Caco-2 (cell line): ENCODE results near the gene MAPK4. TPM values are rescaled to one million over a fixed set of nuclear protein-coding genes. Genes with fewer than 3 reads are reported as not detected.
"Not testable (repeated sequence)": the region's sequence is repeated elsewhere in the genome, so short reads cannot be mapped to it uniquely, and the experiment has no call there.

Experiments used
- BruUV-seq: library from RNA; stranded (reverse); fragments of 400-500 nt; replicated peaks from 2 replicates; lab custom pipeline; 2021; lab: Mats Ljungman, UMichigan
- CTCF ChIA-PET: fragments of 300-600 bp; sonication (Branson Sonifier 250); formaldehyde crosslinking; loops from one replicate; lab custom pipeline; 2022; ENCODE audit warnings: antibody characterized with exemption; lab: Charles Lee
- POLR2A ChIA-PET: fragments of 300-600 bp; sonication (Branson Sonifier 250); formaldehyde crosslinking; loops from one replicate; lab custom pipeline; 2022; ENCODE audit warnings: antibody characterized with exemption; lab: Charles Lee
- DNase-seq, 2 experiments: peaks; one replicate each; pipeline versions ENCODE4 v3.0.0 to v3.0.0-alpha.2; 2020 to 2022
- H3K27me3 ChIP-seq: replicated peaks from 2 replicates; pipeline ENCODE4 v1.6.0; 2011; ENCODE audit warnings: low read length; ENCODE audit not compliant: control insufficient read depth, insufficient read depth
- H3K36me3 ChIP-seq: 2 replicates; pipeline ENCODE4 v1.5.1; 2011; ENCODE audit warnings: low read length; ENCODE audit not compliant: control insufficient read depth, insufficient read depth
- H3K4me1 ChIP-seq: fragments of 250-450 bp; sonication (Bioruptor Pico); 2 replicates; pipeline ENCODE4 v1.5.1; 2020; ENCODE audit warnings: mild to moderate bottlenecking
- H3K4me3 ChIP-seq: 2 replicates; pipeline ENCODE4 v1.5.1; 2011; ENCODE audit warnings: low read depth, mild to moderate bottlenecking, control low read depth, low read length
- H3K9me3 ChIP-seq: fragments of 250-450 bp; sonication (Bioruptor Pico); 2 replicates; pipeline ENCODE4 v1.5.1; 2020; ENCODE audit warnings: mild to moderate bottlenecking, moderate library complexity
- H3K27ac Mint-ChIP-seq: one replicate; pipeline ENCODE4 v1.8.0; 2022; ENCODE audit warnings: mixed read lengths; ENCODE audit not compliant: unreplicated experiment
- H3K27me3 Mint-ChIP-seq: one replicate; pipeline ENCODE4 v1.8.0; 2022; ENCODE audit warnings: mixed read lengths; ENCODE audit not compliant: insufficient read depth, unreplicated experiment
- H3K36me3 Mint-ChIP-seq: one replicate; pipeline ENCODE4 v1.8.0; 2022; ENCODE audit warnings: mild to moderate bottlenecking, mixed read lengths; ENCODE audit not compliant: insufficient read depth, unreplicated experiment
- H3K4me1 Mint-ChIP-seq: one replicate; pipeline ENCODE4 v1.8.0; 2022; ENCODE audit warnings: low read depth, mixed read lengths; ENCODE audit not compliant: unreplicated experiment
- H3K4me3 Mint-ChIP-seq: one replicate; pipeline ENCODE4 v1.8.0; 2022; ENCODE audit warnings: mild to moderate bottlenecking, moderate library complexity, mixed read lengths; ENCODE audit not compliant: unreplicated experiment
- H3K9me3 Mint-ChIP-seq: one replicate; pipeline ENCODE4 v1.8.0; 2022; ENCODE audit warnings: mixed read lengths; ENCODE audit not compliant: unreplicated experiment
- intact Hi-C: fragments of 100-400 bp; cut with micrococcal nuclease; formaldehyde crosslinking; loops from one replicate; pipeline ENCODE4 v1.10.0; 2022; ENCODE audit not compliant: unreplicated experiment
- total RNA-seq: library from RNA; stranded (reverse); gene quantifications from 2 replicates; pipeline ENCODE4 v1.2.3, GENCODE V29; 2022
- TF ChIP-seq, protein P1 (sequence below), 2 experiments: fragments of 200-600 bp in 1 of 2; IDR thresholded peaks; 1 replicate in 1 of 2; 2 replicates in 1 of 2; pipeline versions ENCODE4 v1.5.1 to v1.8.0; 2011 to 2022; ENCODE audit warnings: antibody characterized with exemption in 1 of 2, control low read depth in 1 of 2, inconsistent platforms in 1 of 2, low read depth in 1 of 2, low read length in 1 of 2, mild to moderate bottlenecking in 1 of 2, moderate library complexity in 1 of 2; ENCODE audit not compliant: insufficient read depth in 1 of 2, severe bottlenecking in 1 of 2, unreplicated experiment in 1 of 2

MAPK4 gene
- total RNA-seq, 1 experiment from 2014 or later = 0.88 TPM

DNA sequence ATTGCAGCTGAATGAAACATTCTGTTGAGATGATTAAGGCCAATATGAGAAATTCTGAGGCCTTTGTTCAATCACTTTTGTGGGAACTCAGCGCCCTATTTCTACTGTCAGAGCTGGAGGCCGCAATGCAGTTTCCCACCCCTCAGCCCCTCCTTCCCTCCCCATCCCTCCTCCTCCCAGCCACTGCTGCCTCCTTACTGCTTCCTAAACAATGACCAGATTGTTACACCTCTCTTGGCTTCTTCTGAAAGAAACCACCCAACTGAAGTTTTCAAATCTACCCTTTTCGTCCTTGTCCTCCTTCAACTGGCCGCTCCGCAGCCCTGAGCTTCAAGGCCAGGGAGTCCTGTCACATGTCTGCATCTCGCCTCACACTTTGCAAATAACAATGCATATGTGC, 36.7 kb upstream of the MAPK4 start:
- H3K36me3 Mint-ChIP-seq = no peaks in the 10 kb centered on the region
- Histone ChIP-seq H3K4me1 (no peaks in the 10 kb centered on the region), H3K36me3 (no peaks in the 10 kb centered on the region), H3K9me3 (no peaks in the 10 kb centered on the region), H3K27me3 (no peaks in the 10 kb centered on the region), H3K4me3 (no peak overlapping the region)
- H3K4me1 Mint-ChIP-seq = no peaks in the 10 kb centered on the region
- no peak overlapping the region for H3K27ac Mint-ChIP-seq
- CTCF ChIA-PET = no interaction called here
- H3K9me3 Mint-ChIP-seq = no peaks in the 10 kb centered on the region
- intact Hi-C loops = no loop called here
- H3K27me3 Mint-ChIP-seq = peaks cover 3% of the 10 kb centered on the region
- POLR2A ChIA-PET = no interaction called here
- TF ChIP-seq, protein P1, sequence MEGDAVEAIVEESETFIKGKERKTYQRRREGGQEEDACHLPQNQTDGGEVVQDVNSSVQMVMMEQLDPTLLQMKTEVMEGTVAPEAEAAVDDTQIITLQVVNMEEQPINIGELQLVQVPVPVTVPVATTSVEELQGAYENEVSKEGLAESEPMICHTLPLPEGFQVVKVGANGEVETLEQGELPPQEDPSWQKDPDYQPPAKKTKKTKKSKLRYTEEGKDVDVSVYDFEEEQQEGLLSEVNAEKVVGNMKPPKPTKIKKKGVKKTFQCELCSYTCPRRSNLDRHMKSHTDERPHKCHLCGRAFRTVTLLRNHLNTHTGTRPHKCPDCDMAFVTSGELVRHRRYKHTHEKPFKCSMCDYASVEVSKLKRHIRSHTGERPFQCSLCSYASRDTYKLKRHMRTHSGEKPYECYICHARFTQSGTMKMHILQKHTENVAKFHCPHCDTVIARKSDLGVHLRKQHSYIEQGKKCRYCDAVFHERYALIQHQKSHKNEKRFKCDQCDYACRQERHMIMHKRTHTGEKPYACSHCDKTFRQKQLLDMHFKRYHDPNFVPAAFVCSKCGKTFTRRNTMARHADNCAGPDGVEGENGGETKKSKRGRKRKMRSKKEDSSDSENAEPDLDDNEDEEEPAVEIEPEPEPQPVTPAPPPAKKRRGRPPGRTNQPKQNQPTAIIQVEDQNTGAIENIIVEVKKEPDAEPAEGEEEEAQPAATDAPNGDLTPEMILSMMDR (IDR thresholded peaks at IDR 0.05; ENCODE audit: insufficient read depth in 1 of 2, low read depth in 1 of 2, low read length in 1 of 2, severe bottlenecking in 1 of 2, unreplicated experiment in 1 of 2) = no peak
- BruUV-seq = no TSS peak
- no peak overlapping the region for H3K4me3 Mint-ChIP-seq
- DNase-seq = no peak

DNA sequence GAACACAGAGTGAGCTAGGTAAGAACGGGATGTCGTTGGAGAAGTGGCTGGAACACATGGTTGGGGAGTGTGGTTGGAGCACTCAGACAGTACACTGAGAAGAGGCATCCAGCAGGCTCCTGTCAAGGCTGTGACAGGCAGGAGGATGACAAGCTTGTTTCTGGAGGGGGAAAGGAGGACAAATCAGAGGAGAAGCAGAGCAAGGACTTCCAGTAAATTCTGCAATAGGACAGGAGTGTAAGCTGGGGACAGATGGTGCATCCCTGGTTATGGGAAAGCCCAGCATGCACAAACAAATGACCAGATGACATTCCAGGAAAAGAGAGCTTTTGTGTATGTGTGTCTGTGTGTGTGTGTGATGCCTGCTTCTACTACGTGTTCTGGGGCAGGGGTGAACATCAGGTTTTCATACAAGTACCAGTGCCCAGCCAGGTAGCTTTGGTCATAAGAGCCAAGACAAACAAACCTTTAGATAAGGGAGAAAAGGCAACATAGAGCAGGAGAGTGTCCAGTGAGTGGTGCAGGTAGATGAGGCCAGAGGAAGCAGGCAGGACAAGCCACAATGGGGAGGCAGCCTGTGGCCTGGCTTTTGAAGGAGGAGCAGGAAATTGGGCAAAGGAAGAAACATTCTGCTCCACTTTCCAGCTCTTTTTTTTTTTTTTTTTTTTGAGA, 32.1 kb upstream of the MAPK4 start:
- CTCF ChIA-PET = no interaction called here
- BruUV-seq = no TSS peak
- no peaks in the 10 kb centered on the region for H3K4me1 ChIP-seq
- Mint-ChIP-seq H3K9me3 (no peaks in the 10 kb centered on the region), H3K27me3 (peaks cover 3% of the 10 kb centered on the region), H3K27ac (no peak overlapping the region), H3K36me3 (no peaks in the 10 kb centered on the region), H3K4me1 (no peaks in the 10 kb centered on the region), H3K4me3 (no peak overlapping the region)
- TF ChIP-seq, protein P1 (IDR thresholded peaks at IDR 0.05; ENCODE audit: insufficient read depth in 1 of 2, low read depth in 1 of 2, low read length in 1 of 2, severe bottlenecking in 1 of 2, unreplicated experiment in 1 of 2) = no peak
- no peaks in the 10 kb centered on the region for H3K27me3 ChIP-seq
- no peak overlapping the region for H3K4me3 ChIP-seq
- no peaks in the 10 kb centered on the region for H3K9me3 ChIP-seq
- POLR2A ChIA-PET = no interaction called here
- intact Hi-C loops = no loop called here
- DNase-seq = no peak
- no peaks in the 10 kb centered on the region for H3K36me3 ChIP-seq

DNA sequence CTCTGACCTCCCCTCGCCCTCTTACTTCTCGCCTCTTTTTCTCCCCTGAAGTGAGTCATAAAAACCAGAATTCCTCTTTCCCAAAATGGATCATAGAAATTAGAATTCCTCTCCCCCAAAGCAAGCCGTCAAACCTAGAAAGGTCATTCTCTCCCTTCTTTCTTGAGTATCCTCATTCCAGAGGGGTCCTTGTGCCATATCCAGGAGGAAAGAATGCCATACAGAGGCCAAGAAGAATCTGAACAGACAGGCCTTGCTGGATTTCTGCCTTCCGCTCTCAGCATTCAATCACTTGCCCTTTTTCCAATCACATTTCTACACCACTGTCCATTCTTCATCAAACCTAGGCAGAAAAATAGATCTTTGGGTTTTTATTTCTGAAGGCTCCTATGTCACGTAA, 31.1 kb upstream of the MAPK4 start:
- Histone ChIP-seq H3K4me1 (no peaks in the 10 kb centered on the region), H3K27me3 (no peaks in the 10 kb centered on the region), H3K4me3 (no peak overlapping the region), H3K9me3 (no peaks in the 10 kb centered on the region), H3K36me3 (no peaks in the 10 kb centered on the region)
- no peak overlapping the region for H3K4me3 Mint-ChIP-seq
- TF ChIP-seq, protein P1 (IDR thresholded peaks at IDR 0.05; ENCODE audit: insufficient read depth in 1 of 2, low read depth in 1 of 2, low read length in 1 of 2, severe bottlenecking in 1 of 2, unreplicated experiment in 1 of 2) = no peak
- peaks cover 3% of the 10 kb centered on the region for H3K27me3 Mint-ChIP-seq
- no peak overlapping the region for H3K27ac Mint-ChIP-seq
- DNase-seq = no peak
- no peaks in the 10 kb centered on the region for H3K4me1 Mint-ChIP-seq
- intact Hi-C loops = no loop called here
- CTCF ChIA-PET = no interaction called here
- H3K36me3 Mint-ChIP-seq = no peaks in the 10 kb centered on the region
- no TSS peak for BruUV-seq
- peaks cover under 1% of the 10 kb centered on the region for H3K9me3 Mint-ChIP-seq
- POLR2A ChIA-PET = no interaction called here

DNA sequence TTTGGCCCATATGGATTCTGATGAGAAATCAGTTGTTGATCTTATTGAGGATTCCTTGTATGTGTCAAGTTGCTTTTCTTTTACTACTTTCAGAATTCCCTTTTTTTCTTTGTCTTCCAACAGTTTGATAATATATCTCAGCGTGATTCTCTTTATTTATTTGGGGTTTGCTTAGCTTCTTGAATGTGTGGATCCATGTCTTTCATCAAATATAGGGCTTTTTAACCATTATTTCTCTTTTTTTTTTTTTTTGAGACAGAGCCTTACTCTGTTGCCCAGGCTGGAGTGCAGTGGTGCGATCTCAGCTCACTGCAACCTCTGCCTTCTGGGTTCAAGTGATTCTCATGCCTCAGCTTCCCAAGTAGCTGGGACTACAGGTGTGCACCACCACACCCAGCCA, 26.1 kb upstream of the MAPK4 start:
- H3K27me3 Mint-ChIP-seq, CTCF ChIA-PET, BruUV-seq: not testable (repeated sequence)

DNA sequence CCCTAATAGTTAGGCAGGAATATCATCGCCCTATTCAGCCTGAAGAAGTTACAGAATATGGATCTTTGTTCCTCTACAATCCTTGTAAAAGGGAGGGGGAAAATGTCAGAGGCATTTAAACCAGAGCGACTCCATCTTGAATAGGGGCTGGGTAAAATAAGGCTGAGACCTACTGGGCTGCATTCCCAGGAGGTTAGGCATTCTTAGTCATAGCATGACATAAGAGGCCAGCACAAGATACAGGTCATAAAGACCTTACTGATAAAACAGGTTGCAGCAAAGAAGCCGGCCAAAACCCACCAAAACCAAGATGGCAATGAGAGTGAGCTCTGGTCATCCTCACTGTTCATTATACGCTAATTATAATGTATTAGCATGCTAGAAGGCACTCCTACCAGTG, 15.4 kb upstream of the MAPK4 start:
- H3K36me3 Mint-ChIP-seq, H3K4me3 ChIP-seq, H3K27ac Mint-ChIP-seq, BruUV-seq, H3K4me1 Mint-ChIP-seq, H3K4me3 Mint-ChIP-seq, intact Hi-C loops, H3K9me3 Mint-ChIP-seq, H3K36me3 ChIP-seq, H3K27me3 Mint-ChIP-seq, H3K4me1 ChIP-seq, CTCF ChIA-PET, DNase-seq, H3K9me3 ChIP-seq, H3K27me3 ChIP-seq, POLR2A ChIA-PET: not testable (repeated sequence)

More for the DNA sequence above, 26.1 kb upstream of the MAPK4 start:
- intact Hi-C loops, H3K36me3 ChIP-seq, H3K4me3 Mint-ChIP-seq, H3K9me3 ChIP-seq, H3K4me1 ChIP-seq, H3K36me3 Mint-ChIP-seq, H3K27me3 ChIP-seq, POLR2A ChIA-PET, DNase-seq, H3K27ac Mint-ChIP-seq, H3K4me1 Mint-ChIP-seq, H3K4me3 ChIP-seq: not testable (repeated sequence)
- H3K9me3 Mint-ChIP-seq = peaks cover 12% of the 10 kb centered on the region
